KBM-7 (cell line): Measurements from ENCODE around the gene PDE1A.

ENCODE experiments used
- DNase-seq: peaks from one replicate; pipeline ENCODE4 v3.0.0-alpha.2; 2015
- in situ Hi-C: fragments of 300-500 bp; cut with MboI; formaldehyde crosslinking; loops from 2 replicates; pipeline ENCODE4 v1.14.3; 2020; ENCODE audit warnings: low sequenced_read_pairs, low pct_unique_long_range_greater_than_20kb, mixed read lengths

Gene PDE1A

GRCh38 chr2:182173944-182174622 is 252.8 kb downstream of the PDE1A start:
- DNase-seq = no peak

DNA sequence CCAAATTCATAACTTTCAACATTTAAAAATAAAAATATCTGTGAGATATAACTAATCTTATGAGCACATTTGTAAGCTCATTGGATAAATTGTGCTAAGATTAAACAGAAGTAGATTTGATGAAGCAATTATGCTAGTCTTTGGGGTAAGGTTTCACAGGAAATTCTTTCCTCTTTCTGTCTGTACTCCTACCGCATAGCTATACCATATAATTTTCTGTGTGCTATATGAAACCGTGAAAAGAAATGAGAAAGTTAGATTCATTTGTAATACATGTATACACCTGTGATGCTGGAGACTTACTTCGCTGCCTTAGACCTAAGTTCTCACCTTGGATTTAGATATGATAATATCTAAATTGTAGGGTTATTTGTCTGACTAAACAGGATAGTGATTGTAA is 256.5 kb downstream of the PDE1A start:
- no peak for DNase-seq
- in situ Hi-C loops = no loop called here

More at GRCh38 chr2:182173944-182174622, 252.8 kb downstream of the PDE1A start:
- in situ Hi-C loops = no loop called here

GRCh38 chr2:182167882-182168281 is 259.0 kb downstream of the PDE1A start:
- in situ Hi-C loops = no loop called here
- no peak for DNase-seq

GRCh38 chr2:182166841-182167240 is 260.0 kb downstream of the PDE1A start:
- no peak for DNase-seq
- in situ Hi-C loops = no loop called here

- in situ Hi-C loops = no loop called here
- no peak for DNase-seq
These were observed 260.4 kb downstream of the PDE1A start for GRCh38 chr2:182166406-182166805.

DNA sequence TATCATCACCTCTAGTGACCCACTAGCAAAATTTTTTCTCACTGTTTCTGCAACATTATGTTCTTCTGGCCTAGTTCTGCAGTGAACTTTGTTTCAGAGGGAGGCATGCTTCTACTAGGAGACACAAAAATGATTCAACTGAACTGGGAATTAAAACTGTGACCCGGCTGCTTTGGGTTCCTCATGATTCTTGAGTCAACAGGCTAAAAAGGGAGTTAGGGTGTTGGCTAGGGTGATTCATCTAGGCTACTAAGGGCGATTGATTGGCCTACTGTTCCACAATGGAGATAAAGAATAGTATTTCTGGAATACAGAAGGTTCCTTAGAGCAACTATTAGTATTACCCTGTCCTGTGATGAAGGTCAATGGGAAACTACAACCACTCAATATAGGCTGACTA is 261.6 kb downstream of the PDE1A start:
- no peak for DNase-seq
- in situ Hi-C loops = no loop called here

DNA sequence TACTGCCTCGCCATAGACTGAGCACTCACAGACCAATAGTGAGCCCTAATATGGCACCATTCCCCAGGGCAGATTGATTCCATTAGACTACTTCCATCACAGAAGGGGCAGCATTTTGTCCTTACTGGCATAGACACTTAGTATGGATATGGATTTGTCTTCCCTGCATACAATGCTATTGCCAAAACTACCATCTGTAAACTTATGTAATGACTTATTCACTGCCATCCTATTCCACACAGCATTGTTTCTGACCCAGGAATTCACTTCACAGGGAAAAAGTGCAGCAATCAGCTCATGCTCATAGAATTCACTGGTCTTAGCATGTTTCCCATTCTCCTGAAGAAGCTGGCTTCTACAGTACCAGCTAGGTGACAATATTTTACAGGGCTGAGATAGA is 262.1 kb downstream of the PDE1A start:
- in situ Hi-C loops = no loop called here
- DNase-seq = no peak

DNA sequence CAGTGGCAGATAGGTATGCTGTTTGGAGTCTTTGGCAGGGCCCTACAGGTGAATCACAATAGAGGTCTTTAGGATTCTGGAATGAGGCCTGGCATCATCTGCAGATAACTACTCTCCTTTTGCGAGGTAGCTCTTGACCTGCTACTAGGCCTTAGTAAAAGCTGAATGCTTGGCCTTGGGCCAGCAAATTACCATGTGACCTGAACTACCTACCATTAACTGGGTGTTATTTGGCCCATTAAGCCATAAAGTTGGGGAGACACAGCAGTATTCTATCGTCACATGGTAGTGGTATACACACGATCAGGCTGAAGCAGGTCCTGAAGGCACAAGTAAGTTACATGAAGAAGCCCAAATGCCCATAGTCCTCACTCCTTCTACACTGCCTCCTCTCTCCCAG is 263.0 kb downstream of the PDE1A start:
- in situ Hi-C loops = no loop called here
- DNase-seq = no peak

DNA sequence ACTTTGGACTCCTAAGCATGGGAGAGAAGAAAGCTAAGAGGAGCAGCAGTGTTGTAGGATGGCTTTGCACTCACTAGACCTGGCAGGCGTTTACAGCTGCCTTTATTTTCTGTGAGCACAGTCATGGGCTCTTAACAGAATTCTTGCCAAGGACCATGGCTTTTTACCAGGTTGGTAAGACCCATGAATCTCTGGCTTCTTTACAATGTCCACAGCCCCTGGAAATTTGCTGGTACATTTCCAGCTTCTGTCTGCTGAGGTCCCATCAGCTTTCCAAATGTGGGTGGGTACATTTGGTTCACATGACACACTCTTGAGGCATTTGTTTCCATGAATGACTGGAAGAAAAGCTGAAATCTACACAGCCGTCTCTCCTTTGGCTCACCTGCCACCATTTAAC is 278.5 kb downstream of the PDE1A start:
- DNase-seq = no peak
- in situ Hi-C loops = no loop called here

DNA sequence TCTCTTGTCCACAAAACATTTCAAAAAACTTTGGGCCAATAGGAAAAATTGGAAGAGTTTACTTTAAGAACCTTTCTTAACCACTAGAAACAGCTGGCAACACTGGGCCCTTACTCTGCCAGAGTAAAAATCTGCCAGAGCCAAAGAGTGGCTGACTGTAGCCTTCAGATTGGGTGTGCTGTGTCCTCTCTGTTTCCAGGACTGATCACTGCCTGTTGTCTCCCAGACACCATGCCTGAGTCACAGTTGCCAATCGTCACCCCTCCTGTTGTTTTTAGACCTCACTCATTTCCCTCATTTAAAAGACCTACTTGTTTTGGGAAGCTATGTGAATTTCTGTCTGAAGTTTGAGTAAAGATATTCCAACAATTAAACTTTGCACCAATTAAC is 282.1 kb downstream of the PDE1A start:
- DNase-seq = no peak
- in situ Hi-C loops = no loop called here

DNA sequence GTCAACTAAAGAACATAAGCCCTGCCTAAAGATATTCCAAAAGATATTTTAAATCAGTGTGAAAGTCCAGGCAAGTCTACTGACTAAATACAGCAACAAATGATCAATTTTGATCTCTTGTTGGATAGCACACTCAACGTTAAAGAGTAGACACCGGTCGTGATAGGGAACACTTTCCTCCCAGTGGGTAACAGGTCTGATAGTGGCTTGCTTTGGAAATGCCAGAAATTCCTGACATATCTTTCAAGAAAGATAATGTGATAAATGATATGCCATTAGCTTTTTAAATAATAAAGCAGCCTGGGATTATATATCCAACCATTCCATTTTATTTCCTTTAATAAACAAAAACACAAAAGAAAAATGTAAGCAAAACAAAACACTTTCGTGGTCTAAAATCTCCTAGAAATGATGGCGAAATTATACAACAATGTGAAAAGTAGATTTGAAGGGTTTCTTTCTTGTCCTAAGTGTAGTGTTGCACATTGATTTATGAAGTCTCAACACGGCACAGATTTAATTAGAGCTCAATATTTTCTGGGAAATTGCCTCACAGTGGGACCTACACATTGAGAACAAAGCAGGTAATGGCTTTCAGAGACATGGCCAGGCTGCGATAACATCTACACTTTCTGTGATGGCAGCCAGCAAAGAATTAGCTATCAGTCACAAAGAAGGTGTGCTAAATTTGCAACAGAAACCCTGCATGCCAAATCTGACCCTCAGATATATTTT is 282.6 kb downstream of the PDE1A start:
- DNase-seq = no peak
- in situ Hi-C loops = no loop called here

GRCh38 chr2:182142062-182142461 is 284.8 kb downstream of the PDE1A start:
- in situ Hi-C loops = no loop called here
- DNase-seq = no peak

DNA sequence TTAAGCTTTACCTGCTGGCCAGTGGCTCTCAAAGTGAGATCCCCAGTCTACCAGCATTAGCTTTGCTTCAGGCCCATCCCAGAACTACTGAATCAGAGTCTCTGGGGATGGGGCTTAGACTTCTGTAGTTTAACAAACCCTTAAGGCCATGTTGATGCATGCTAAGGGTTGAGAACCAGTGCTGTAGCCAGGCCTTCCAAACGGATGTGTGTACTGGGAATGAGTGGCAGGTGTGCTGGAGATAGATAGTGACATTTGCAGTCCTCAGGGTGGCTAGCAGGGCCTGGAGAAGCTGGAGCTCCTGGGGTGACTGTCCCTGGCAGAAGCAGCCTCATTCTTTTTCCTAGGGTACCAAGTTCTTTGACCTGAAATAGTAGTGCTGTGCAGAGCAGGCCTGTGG is 292.6 kb downstream of the PDE1A start:
- no peak for DNase-seq

DNA sequence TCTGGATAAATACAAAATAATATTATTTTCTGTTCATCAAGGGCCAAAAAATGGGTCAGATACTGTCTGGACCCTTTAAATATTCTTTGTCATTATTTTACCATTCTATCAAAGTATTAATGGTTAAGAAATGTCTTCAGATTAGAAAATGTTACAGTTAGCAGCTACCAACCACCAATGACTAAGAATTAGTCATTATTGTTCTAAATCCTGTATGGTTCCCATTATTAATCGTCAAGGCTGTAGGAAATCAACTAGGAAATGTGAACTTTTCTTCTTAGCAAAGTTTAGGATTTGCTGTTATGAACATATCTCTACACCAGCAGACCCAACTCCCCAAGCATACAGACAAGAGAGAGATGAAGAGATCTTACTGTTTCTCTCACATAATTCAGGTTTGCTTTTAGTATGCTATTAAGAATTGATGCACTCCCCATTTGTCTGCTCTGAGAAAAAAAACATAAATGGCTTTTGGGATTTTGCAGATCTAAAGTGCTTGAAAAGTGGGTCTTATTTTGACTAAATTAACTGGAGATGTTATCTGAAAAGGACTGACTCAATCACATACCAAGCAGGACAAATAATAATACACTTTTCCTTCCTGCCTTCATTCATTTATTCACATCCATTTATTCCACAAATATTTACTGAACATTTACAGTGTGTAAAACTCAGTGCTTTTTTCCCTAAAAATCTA is 293.5 kb downstream of the PDE1A start:
- no peak for DNase-seq
- in situ Hi-C loops = no loop called here

More for the DNA sequence above, 292.6 kb downstream of the PDE1A start:
- in situ Hi-C loops = no loop called here

- in situ Hi-C loops = no loop called here
- DNase-seq = no peak
These were observed 294.2 kb downstream of the PDE1A start for GRCh38 chr2:182132605-182133004.

GRCh38 chr2:182128821-182129707 is 297.8 kb downstream of the PDE1A start:
- in situ Hi-C loops = no loop called here

GRCh38 chr2:182117196-182117595 is 309.6 kb downstream of the PDE1A start:
- in situ Hi-C loops = no loop called here

More at GRCh38 chr2:182128821-182129707, 297.8 kb downstream of the PDE1A start:
- no peak for DNase-seq

GRCh38 chr2:182116774-182117173 is 310.1 kb downstream of the PDE1A start:
- in situ Hi-C loops = no loop called here
- no peak for DNase-seq

More at GRCh38 chr2:182117196-182117595, 309.6 kb downstream of the PDE1A start:
- DNase-seq = no peak

DNA sequence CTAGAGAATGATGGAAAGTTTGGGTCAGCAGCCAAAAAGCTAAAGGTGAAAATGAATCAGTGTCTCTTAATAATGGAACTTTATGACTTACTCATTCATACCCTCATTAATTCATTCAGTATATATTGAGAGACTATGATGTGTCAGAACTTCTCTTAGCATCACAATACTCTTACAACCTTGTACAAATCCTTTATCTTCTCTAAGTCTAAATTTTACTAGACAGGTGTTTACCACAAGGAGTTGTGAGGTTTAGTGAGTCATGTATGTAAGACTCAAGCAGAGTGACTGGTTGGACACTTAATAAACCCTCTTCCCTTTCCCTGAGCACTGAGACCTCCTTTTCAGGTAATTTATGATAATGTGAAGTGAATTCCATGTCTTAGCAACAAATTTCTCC is 311.6 kb downstream of the PDE1A start:
- in situ Hi-C loops = no loop called here
- DNase-seq = no peak
